K562 (cell line): Measurements from ENCODE around the gene ATRN. TPM values are rescaled to one million over a fixed set of nuclear protein-coding genes. Genes with fewer than 3 reads are reported as not detected.

ENCODE experiments used
- NCOA6 ChIP-seq: fragments of 450-650 bp; IDR thresholded peaks from 2 replicates; pipeline ENCODE4 v1.6.1; 2017; ENCODE audit warnings: mild to moderate bottlenecking
- RCOR1 ChIP-seq, 2 experiments: IDR thresholded peaks; 2 replicates each; pipeline ENCODE4 v1.6.1; 2012; ENCODE audit warnings: low read depth in 2 of 2, low read length in 2 of 2, borderline replicate concordance in 1 of 2, improper control_type of control experiment in 1 of 2
- REST ChIP-seq, 2 experiments: fragments of 450-650 bp; formaldehyde crosslinking in 1 of 2; IDR thresholded peaks; 2 replicates each; pipeline versions ENCODE4 v1.4.0 to v1.6.1; 2014 to 2020; ENCODE audit warnings: mild to moderate bottlenecking in 2 of 2, borderline replicate concordance in 1 of 2, low read depth in 1 of 2
- SP2 ChIP-seq: IDR thresholded peaks from 2 replicates; pipeline ENCODE4 v1.6.1; 2011; ENCODE audit warnings: mild to moderate bottlenecking, low read depth, low read length, moderate library complexity; ENCODE audit not compliant: poor library complexity, severe bottlenecking; ENCODE audit errors: extremely low read depth
- ZBTB1 ChIP-seq: sonication (generic); formaldehyde crosslinking; IDR thresholded peaks from 2 replicates; pipeline ENCODE4 v1.8.1; 2023; ENCODE audit warnings: missing genetic modification reagents, low read depth, mild to moderate bottlenecking, borderline replicate concordance
- ZBTB2 ChIP-seq: fragments of 450-650 bp; IDR thresholded peaks from 2 replicates; pipeline ENCODE4 v1.6.1; 2016; ENCODE audit warnings: antibody characterized with exemption
- ZNF143 ChIP-seq: sonication (generic); formaldehyde crosslinking; IDR thresholded peaks from 2 replicates; pipeline ENCODE4 v1.9.0; 2022; ENCODE audit warnings: mild to moderate bottlenecking, missing genetic modification reagents
- ZNF398 ChIP-seq: fragments of 250-450 bp; sonication (Bioruptor Pico); IDR thresholded peaks from 2 replicates; pipeline ENCODE4 v1.8.0; 2021; ENCODE audit warnings: moderate library complexity, mild to moderate bottlenecking, inconsistent platforms
- polyA plus RNA-seq, 8 experiments: library from polyadenylated mRNA; depleted of rRNA in 4 of 8; stranded (reverse) in 5 of 8; unstranded in 3 of 8; fragments of >200 nt; fragmentation: Nextera tagmentation in 2 of 8; fragmentation: Illumina TruSeq in 1 of 8; extraction: Ambion mirVana in 2 of 8; extraction: Trizol in 1 of 8; gene quantifications; 2 replicates each; pipeline versions ENCODE4 v1.2.1 to v1.2.3, GENCODE V29; 2011 to 2014; ENCODE audit warnings: inconsistent platforms in 1 of 8, missing spikeins in 1 of 8
- total RNA-seq, 7 experiments: library from RNA; depleted of rRNA in 6 of 7; stranded (reverse); fragments of >200 nt in 6 of 7; fragmentation: Illumina TruSeq in 2 of 7; extraction: Trizol in 2 of 7; gene quantifications; 2 replicates each; pipeline versions ENCODE4 v1.2.1 to v1.2.3, GENCODE V29; 2011 to 2021; ENCODE audit warnings: low replicate concordance in 1 of 7

Gene ATRN
- total and polyA plus RNA-seq, 9 of the 15 experiments (the other 6 are each of a cell fraction or from before 2014, with no cell fraction given): 0.69 to 16.5 (median 7.6) TPM

GRCh38 chr20:3661814-3662665 is 191.2 kb downstream of the ATRN start (continued):
- TF ChIP-seq REST (IDR thresholded peaks at IDR 0.05; ENCODE audit: borderline replicate concordance) (no peak), REST (CRISPR knock-in tag; IDR thresholded peaks at IDR 0.05; ENCODE audit: low read depth) (no peak), ZNF143 (no peak), ZNF398 (CRISPR knock-in tag) (no peak), ZBTB2 (no peak), RCOR1 (IDR thresholded peaks at IDR 0.05; ENCODE audit: borderline replicate concordance in 1 of 2, low read depth in 2 of 2, low read length in 2 of 2) (no peak), SP2 (no peak), NCOA6 (no peak), ZBTB1 (CRISPR knock-in tag) (no peak)
